ENCODE measurements around the gene CLDN24.

- TF ChIP-seq POLR2A (IDR thresholded peaks at IDR 0.05), result no peak
- TF ChIP-seq CTCF (IDR thresholded peaks at IDR 0.05), result no peak
- TF ChIP-seq POLR2AphosphoS5 (IDR thresholded peaks at IDR 0.05), result no peak
These were observed 22.2 kb downstream of the CLDN24 start for GRCh38 chr4:183300070-183300469.
